Upper lobe of left lung (tissue), 6 donors: Measurements from ENCODE around the gene EBF4. TPM values are rescaled to one million over a fixed set of nuclear protein-coding genes. Genes with fewer than 3 reads are reported as not detected.
"Not testable (repeated sequence)": the region's sequence is repeated elsewhere in the genome, so short reads cannot be mapped to it uniquely, and the experiment has no call there.

Experiments used
- ATAC-seq, 2 donors: fragments of 200-7000 bp; cut with Tn5 transposase; one replicate each; pipeline ENCODE4 v1.9.1; 2022; ENCODE audit warnings: mild to moderate bottlenecking in 2 of 2, moderate library complexity in 2 of 2; ENCODE audit not compliant: low FRiP score in 2 of 2
- DNase-seq, 2 donors: peaks; one replicate each; pipeline ENCODE4 v3.0.0-alpha.2; 2019 to 2020
- H3K27ac ChIP-seq, 4 donors: fragments of 200-600 bp; sonication (generic); one replicate each; pipeline ENCODE4 v1.5.1; 2016 to 2019
- H3K27me3 ChIP-seq, 4 donors: fragments of 200-600 bp; sonication (generic); one replicate each; pipeline ENCODE4 v1.5.1; 2017 to 2019
- H3K36me3 ChIP-seq, 4 donors: fragments of 200-600 bp; sonication (generic); one replicate each; pipeline ENCODE4 v1.5.1; 2016 to 2019
- H3K4me1 ChIP-seq, 4 donors: fragments of 200-600 bp; sonication (generic); one replicate each; pipeline ENCODE4 v1.5.1; 2018 to 2019
- H3K4me3 ChIP-seq, 4 donors: fragments of 200-600 bp; sonication (generic); one replicate each; pipeline ENCODE4 v1.5.1; 2017 to 2019; ENCODE audit warnings: mild to moderate bottlenecking in 2 of 4, moderate library complexity in 1 of 4
- H3K9me3 ChIP-seq, 4 donors: fragments of 200-600 bp; sonication (generic); one replicate each; pipeline ENCODE4 v1.5.1; 2018 to 2019
- EP300 ChIP-seq, 4 donors: sonication (generic); formaldehyde crosslinking; IDR thresholded peaks; one replicate each; pipeline ENCODE4 v1.5.1; 2017; ENCODE audit warnings: antibody characterized with exemption in 4 of 4, control low read depth in 2 of 4
- POLR2A ChIP-seq, 4 donors: fragments of 450-650 bp; IDR thresholded peaks; one replicate each; pipeline ENCODE4 v1.5.1; 2016 to 2017; ENCODE audit warnings: antibody characterized with exemption in 4 of 4, mild to moderate bottlenecking in 2 of 4
- POLR2AphosphoS5 ChIP-seq, 2 donors: sonication (generic); formaldehyde crosslinking; IDR thresholded peaks; one replicate each; pipeline ENCODE4 v1.5.1; 2017; ENCODE audit warnings: antibody characterized with exemption in 2 of 2
- WGBS, 2 donors: methylation state at CpG; one replicate each; pipeline ENCODE4 v1.1.5; 2017 to 2018; 5-methylcytosine and 5-hydroxymethylcytosine counted together
- total RNA-seq, 6 donors: library from RNA; depleted of rRNA in 4 of 6; stranded (reverse); fragments of >200 nt in 4 of 6; gene quantifications; one replicate each; pipeline versions ENCODE4 v1.1.0 to v1.2.1, GENCODE V29; 2016 to 2021
- TF ChIP-seq, protein P1 (sequence below), 6 experiments: fragments of 450-650 bp in 4 of 6; fragments of 200-600 bp in 2 of 6; sonication (generic) in 2 of 6; IDR thresholded peaks; one replicate each; pipeline ENCODE4 v1.5.1; 2016 to 2019; ENCODE audit warnings: antibody characterized with exemption in 6 of 6
- donor health status: DM: no; HTN: no; CAD: no; lungs with moderate emphysema.
- donor health status: DM: no; HTN: yes; CAD: no; lungs with severe emphysema.

Gene EBF4
- total RNA-seq, 6 donors from 2014 or later: 7.8 to 23.7 (median 12.9) TPM

DNA sequence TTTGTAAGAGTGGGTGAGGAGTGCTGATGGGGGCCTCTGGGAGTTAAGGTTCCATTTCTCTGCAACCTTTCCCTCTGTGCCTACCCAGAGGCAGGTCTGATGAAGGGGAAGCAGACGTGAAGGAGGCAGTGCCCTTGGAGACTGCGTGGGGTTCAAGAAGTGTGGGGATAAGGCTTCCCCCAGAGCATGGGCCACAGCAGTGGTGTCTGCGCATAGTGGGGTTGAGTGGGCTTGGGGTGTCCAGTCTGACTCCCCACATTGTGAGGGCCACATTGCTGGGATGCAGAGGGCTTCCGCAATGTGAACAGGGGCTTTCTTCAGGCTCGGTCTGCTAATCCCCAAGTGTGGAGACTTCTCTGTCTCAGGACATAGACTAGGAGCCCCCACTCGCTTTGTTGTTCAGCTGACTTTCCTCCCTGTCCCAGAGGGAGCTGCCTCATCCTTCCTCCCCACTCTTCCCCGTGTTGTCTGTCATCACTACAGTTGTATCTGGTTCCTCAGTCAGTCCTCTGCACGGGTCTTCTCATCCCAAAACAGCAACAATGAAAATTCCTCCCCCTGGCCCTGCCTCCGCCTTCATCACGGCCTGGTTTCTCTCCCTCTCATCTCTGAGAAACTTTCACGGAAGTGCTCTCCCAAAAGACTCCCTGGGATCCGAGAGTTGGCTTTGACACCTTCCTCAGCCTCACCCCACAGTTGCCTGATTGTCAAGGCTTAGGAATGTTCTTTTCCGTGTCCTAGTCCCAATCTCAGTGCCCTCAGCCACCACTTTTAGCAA, 2.8 kb downstream of the EBF4 start:
- no peak for DNase-seq
- no peak for ATAC-seq
- H3K4me1 ChIP-seq: peaks cover 6 to 22% (median 16%) of the 10 kb centered on the region in 4 donors
- H3K36me3 ChIP-seq: no peaks in the 10 kb centered on the region
- no peaks in the 10 kb centered on the region for H3K9me3 ChIP-seq
- TF ChIP-seq POLR2AphosphoS5 (IDR thresholded peaks at IDR 0.05) (no peak), EP300 (IDR thresholded peaks at IDR 0.05) (no peak), POLR2A (IDR thresholded peaks at IDR 0.05) (no peak)
- TF ChIP-seq, protein P1, sequence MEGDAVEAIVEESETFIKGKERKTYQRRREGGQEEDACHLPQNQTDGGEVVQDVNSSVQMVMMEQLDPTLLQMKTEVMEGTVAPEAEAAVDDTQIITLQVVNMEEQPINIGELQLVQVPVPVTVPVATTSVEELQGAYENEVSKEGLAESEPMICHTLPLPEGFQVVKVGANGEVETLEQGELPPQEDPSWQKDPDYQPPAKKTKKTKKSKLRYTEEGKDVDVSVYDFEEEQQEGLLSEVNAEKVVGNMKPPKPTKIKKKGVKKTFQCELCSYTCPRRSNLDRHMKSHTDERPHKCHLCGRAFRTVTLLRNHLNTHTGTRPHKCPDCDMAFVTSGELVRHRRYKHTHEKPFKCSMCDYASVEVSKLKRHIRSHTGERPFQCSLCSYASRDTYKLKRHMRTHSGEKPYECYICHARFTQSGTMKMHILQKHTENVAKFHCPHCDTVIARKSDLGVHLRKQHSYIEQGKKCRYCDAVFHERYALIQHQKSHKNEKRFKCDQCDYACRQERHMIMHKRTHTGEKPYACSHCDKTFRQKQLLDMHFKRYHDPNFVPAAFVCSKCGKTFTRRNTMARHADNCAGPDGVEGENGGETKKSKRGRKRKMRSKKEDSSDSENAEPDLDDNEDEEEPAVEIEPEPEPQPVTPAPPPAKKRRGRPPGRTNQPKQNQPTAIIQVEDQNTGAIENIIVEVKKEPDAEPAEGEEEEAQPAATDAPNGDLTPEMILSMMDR (IDR thresholded peaks at IDR 0.05): no peak
- H3K27ac ChIP-seq: no peak overlapping the region
- WGBS, 2 donors: 83 to 88% methylated on average over 13 of the region's 13 CpGs
- no peak overlapping the region for H3K4me3 ChIP-seq
- peaks cover 0 to 14% (median 4%) of the 10 kb centered on the region in 4 donors for H3K27me3 ChIP-seq

DNA sequence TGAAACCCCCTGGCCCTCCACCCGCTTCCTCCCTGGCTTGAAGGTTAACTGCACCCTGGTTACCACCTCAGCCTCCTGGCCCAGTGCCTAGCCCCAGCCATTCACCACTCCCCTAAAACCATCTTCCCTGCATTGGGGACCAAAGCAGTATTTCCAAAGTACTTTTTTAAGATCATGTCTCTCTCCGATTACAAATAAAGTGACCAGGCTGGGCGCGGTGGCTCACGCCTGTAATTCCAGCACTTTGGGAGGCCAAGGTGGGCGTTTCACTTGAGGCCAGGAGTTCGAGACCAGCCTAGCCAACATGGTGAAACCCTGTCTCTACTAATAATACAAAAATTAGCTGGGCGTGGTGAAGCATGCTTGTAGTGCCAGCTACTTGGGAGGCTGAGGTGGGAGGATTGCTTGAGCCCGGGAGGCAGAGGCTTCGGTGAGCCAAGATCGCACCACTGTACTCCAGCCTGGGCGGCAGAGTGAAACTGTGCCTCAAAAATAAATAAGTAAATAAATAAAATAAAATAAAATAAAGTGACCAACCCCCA, 3.5 kb downstream of the EBF4 start:
- not testable (repeated sequence) for H3K4me3 ChIP-seq, ATAC-seq, H3K9me3 ChIP-seq, DNase-seq, H3K27ac ChIP-seq, H3K36me3 ChIP-seq
- Histone ChIP-seq H3K4me1 (peaks cover 6 to 22% (median 16%) of the 10 kb centered on the region in 4 donors), H3K27me3 (peaks cover 0 to 14% (median 4%) of the 10 kb centered on the region in 4 donors)
- WGBS, 2 donors: 96 to 97% methylated on average over 12 of the region's 12 CpGs

DNA sequence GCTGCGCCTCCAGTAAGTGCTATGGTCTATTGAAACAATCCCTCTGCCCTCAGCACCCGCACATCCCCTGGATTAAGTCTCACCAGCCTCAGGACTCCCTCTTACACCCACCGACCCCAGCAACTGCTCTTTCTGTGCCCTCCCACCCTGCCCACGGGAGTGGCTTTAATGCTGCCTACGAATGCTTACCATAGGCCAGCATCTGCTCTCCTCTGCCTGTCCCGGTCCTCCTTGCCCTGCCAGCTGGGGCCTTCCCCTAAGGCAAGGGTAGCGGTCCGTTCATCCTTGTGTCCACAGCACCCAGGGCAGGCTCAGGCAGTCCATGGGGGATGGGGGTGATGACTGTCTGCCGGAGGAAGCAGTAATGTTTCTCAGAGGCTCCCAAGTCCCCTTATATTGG, 4.1 kb downstream of the EBF4 start:
- WGBS, 2 donors: 88 to 91% methylated on average over 8 to 9 of the region's 9 CpGs
- ATAC-seq (no peak), DNase-seq (peak in 1 of 2 donors; percentile 8)
- no peak overlapping the region for H3K4me3 ChIP-seq
- peaks cover 6 to 22% (median 16%) of the 10 kb centered on the region in 4 donors for H3K4me1 ChIP-seq
- H3K27ac ChIP-seq: no peak overlapping the region
- peaks cover 0 to 14% (median 4%) of the 10 kb centered on the region in 4 donors for H3K27me3 ChIP-seq
- H3K9me3 ChIP-seq: no peaks in the 10 kb centered on the region
- H3K36me3 ChIP-seq: no peaks in the 10 kb centered on the region
- TF ChIP-seq EP300 (IDR thresholded peaks at IDR 0.05) (no peak), POLR2A (IDR thresholded peaks at IDR 0.05) (no peak), POLR2AphosphoS5 (IDR thresholded peaks at IDR 0.05) (no peak)
- TF ChIP-seq, protein P1 (IDR thresholded peaks at IDR 0.05): no peak

DNA sequence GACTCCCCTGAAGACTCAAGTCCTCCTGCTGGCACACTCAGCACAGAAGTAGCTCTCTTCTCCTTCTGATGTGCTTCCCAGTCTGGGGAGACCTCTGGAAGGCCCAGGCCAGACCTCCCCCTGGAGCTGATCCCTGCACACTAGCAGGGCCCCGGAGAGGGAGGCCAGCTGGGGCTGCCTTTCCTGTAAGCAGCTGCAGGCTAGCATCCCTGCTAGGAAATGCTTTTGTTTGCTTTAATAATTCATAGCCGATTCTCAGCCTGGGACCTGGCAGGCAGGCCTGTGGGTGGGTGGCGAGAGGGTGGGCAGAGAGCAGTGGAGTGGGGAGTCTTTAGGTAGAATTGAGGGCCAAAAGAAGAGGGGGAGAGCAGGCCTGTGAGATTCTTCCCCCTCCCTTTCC, 5.2 kb downstream of the EBF4 start:
- WGBS, 2 donors: 61% methylated on average over 2 to 3 of the region's 3 CpGs
- Histone ChIP-seq H3K27ac (no peak overlapping the region), H3K4me1 (peaks cover 6 to 15% (median 13%) of the 10 kb centered on the region in 4 donors), H3K27me3 (peaks cover 0 to 14% (median 4%) of the 10 kb centered on the region in 4 donors), H3K4me3 (no peak overlapping the region), H3K36me3 (no peaks in the 10 kb centered on the region), H3K9me3 (no peaks in the 10 kb centered on the region)
- DNase-seq (peak in 1 of 2 donors; percentile 16), ATAC-seq (no peak)
- TF ChIP-seq POLR2AphosphoS5 (IDR thresholded peaks at IDR 0.05): no peak
- TF ChIP-seq POLR2A (IDR thresholded peaks at IDR 0.05): no peak

DNA sequence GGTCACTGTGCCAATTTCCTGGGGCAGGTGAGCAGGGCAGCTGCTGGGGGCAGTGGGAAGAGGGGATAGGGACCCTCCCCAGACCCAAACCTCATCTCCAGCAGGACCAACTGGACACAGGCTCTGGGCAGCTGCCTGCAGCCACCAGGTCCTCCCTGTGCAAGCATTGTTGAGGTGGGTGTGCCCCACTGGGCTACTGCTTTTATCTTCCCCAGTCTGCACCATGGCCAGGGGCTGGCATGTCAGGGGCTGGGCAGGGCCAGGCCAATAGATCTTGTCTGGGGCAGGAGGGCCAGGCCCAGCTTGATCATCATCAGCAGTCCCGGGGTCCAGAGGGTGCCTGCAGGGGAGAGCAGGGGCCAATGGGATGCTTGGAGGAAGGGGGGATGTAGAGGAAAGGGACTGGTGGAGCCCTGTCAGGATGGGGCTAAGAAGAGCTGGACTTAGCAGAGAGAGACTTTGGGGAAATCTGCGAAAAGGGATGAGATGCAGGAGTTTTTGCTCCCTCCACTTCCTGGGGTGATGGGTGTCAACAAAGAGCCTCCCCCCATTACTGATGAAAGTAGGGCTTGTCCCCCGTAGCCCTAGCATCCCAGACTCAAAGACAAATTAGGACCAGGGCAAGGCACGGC, 5.7 kb downstream of the EBF4 start:
- Histone ChIP-seq H3K36me3 (no peaks in the 10 kb centered on the region), H3K27me3 (peaks cover 0 to 13% (median 4%) of the 10 kb centered on the region in 4 donors), H3K4me1 (peaks cover 5 to 14% (median 11%) of the 10 kb centered on the region in 4 donors), H3K4me3 (no peak overlapping the region), H3K9me3 (no peaks in the 10 kb centered on the region), H3K27ac (no peak overlapping the region)
- WGBS, 2 donors: 74 to 96% methylated on average over 4 of the region's 4 CpGs
- TF ChIP-seq POLR2AphosphoS5 (IDR thresholded peaks at IDR 0.05) (no peak), EP300 (IDR thresholded peaks at IDR 0.05) (no peak), POLR2A (IDR thresholded peaks at IDR 0.05) (no peak)
- TF ChIP-seq, protein P1 (IDR thresholded peaks at IDR 0.05): no peak
- ATAC-seq: no peak
- peak in 1 of 2 donors; percentile 44 for DNase-seq
